GM23338 (cell line): Measurements from ENCODE around the gene AOC1. TPM values are rescaled to one million over a fixed set of nuclear protein-coding genes. Genes with fewer than 3 reads are reported as not detected.

Experiments
- ATAC-seq: fragments of 200-7000 bp; cut with Tn5 transposase; 3 replicates; pipeline ENCODE4 v1.9.1; 2020
- DNase-seq: peaks from one replicate; pipeline ENCODE4 v3.0.0-alpha.2; 2015; ENCODE audit warnings: low spot score
- H2AFZ ChIP-seq: fragments of 200-600 bp; sonication (generic); 2 replicates; pipeline ENCODE4 v1.8.0; 2016; ENCODE audit warnings: antibody characterized with exemption, mild to moderate bottlenecking, moderate library complexity
- H3F3A ChIP-seq: fragments of 200-600 bp; sonication (generic); replicated peaks from 2 replicates; pipeline ENCODE4 v1.8.0; 2017; ENCODE audit warnings: antibody characterized with exemption, mixed run types, low read depth
- H3K27ac ChIP-seq: fragments of 200-600 bp; sonication (generic); 2 replicates; pipeline ENCODE4 v1.6.1; 2016; ENCODE audit warnings: low read depth
- H3K27me3 ChIP-seq: fragments of 200-600 bp; sonication (generic); 2 replicates; pipeline ENCODE4 v1.8.0; 2016; ENCODE audit warnings: mild to moderate bottlenecking, mixed run types, moderate library complexity; ENCODE audit not compliant: insufficient read depth
- H3K36me3 ChIP-seq: fragments of 200-600 bp; sonication (generic); 2 replicates; pipeline ENCODE4 v1.8.0; 2016; ENCODE audit warnings: mild to moderate bottlenecking; ENCODE audit not compliant: insufficient read depth
- H3K4me1 ChIP-seq: fragments of 200-600 bp; sonication (generic); 2 replicates; pipeline ENCODE4 v1.8.0; 2016; ENCODE audit warnings: mild to moderate bottlenecking, moderate library complexity; ENCODE audit not compliant: insufficient read depth
- H3K4me2 ChIP-seq: fragments of 200-600 bp; sonication (generic); 2 replicates; pipeline ENCODE4 v1.7.1; 2017; ENCODE audit warnings: mixed run types
- H3K4me3 ChIP-seq: fragments of 200-600 bp; sonication (generic); 2 replicates; pipeline ENCODE4 v1.6.1; 2016; ENCODE audit warnings: mixed run types
- H3K79me2 ChIP-seq: fragments of 200-600 bp; sonication (generic); replicated peaks from 2 replicates; pipeline ENCODE4 v1.8.0; 2017; ENCODE audit warnings: mild to moderate bottlenecking; ENCODE audit not compliant: insufficient read depth
- H3K9me2 ChIP-seq: fragments of 200-600 bp; sonication (generic); 2 replicates; pipeline ENCODE4 v1.8.0; 2017; ENCODE audit not compliant: insufficient read depth
- H4K20me1 ChIP-seq: fragments of 200-600 bp; sonication (generic); replicated peaks from 2 replicates; pipeline ENCODE4 v1.8.0; 2017; ENCODE audit warnings: mild to moderate bottlenecking; ENCODE audit not compliant: insufficient read depth
- H3K27ac Mint-ChIP-seq: 2 replicates; pipeline ENCODE4 v1.8.0; 2020; ENCODE audit warnings: inconsistent platforms, mild to moderate bottlenecking, moderate library complexity, mixed read lengths
- H3K27me3 Mint-ChIP-seq: 3 replicates; pipeline ENCODE4 v1.8.0; 2022; ENCODE audit warnings: low read depth, mild to moderate bottlenecking, moderate library complexity, mixed read lengths, inconsistent platforms; ENCODE audit not compliant: insufficient read depth, poor library complexity
- H3K36me3 Mint-ChIP-seq: 3 replicates; pipeline ENCODE4 v1.8.0; 2021; ENCODE audit warnings: low read depth, mild to moderate bottlenecking, inconsistent platforms, moderate library complexity, mixed read lengths
- H3K4me1 Mint-ChIP-seq: 3 replicates; pipeline ENCODE4 v1.8.0; 2020; ENCODE audit warnings: mild to moderate bottlenecking, inconsistent platforms, mixed read lengths
- H3K4me3 Mint-ChIP-seq: 3 replicates; pipeline ENCODE4 v1.8.0; 2021; ENCODE audit warnings: moderate library complexity, mild to moderate bottlenecking, inconsistent platforms, mixed read lengths
- H3K9me3 Mint-ChIP-seq: 3 replicates; pipeline ENCODE4 v1.8.0; 2020; ENCODE audit warnings: moderate library complexity, mild to moderate bottlenecking, inconsistent platforms, mixed read lengths
- CREB1 ChIP-seq: fragments of 250-450 bp; sonication (Bioruptor Pico); IDR thresholded peaks from 2 replicates; pipeline ENCODE4 v1.5.0; 2020; ENCODE audit warnings: low read depth, mild to moderate bottlenecking, moderate library complexity
- JUNB ChIP-seq: IDR thresholded peaks from one replicate; pipeline ENCODE4 v1.6.1; 2016; ENCODE audit warnings: antibody characterized with exemption; ENCODE audit not compliant: unreplicated experiment
- REST ChIP-seq: IDR thresholded peaks from one replicate; pipeline ENCODE4 v1.6.1; 2018; ENCODE audit warnings: antibody characterized with exemption; ENCODE audit not compliant: unreplicated experiment
- ZNF462 ChIP-seq: fragments of 250-450 bp; sonication (Bioruptor Pico); IDR thresholded peaks from 2 replicates; pipeline ENCODE4 v1.5.0; 2020; ENCODE audit warnings: mild to moderate bottlenecking, moderate library complexity
- polyA plus RNA-seq: library from polyadenylated mRNA; unstranded; fragments of >200 nt; fragmentation: Nextera tagmentation; extraction: Ambion mirVana; gene quantifications from 2 replicates; pipeline ENCODE4 v1.2.1, GENCODE V29; 2016
- total RNA-seq: library from RNA; depleted of rRNA; stranded (reverse); fragments of >200 nt; shearing (Covaris generic); gene quantifications from 2 replicates; pipeline ENCODE4 v1.2.3, GENCODE V29; 2014

Gene AOC1
- total and polyA plus RNA-seq, 2 experiments from 2014 or later: not detected

GRCh38 chr7:150860291-150860977 is 8.1 kb downstream of the AOC1 start (continued):
- TF ChIP-seq REST: no peak
- TF ChIP-seq CREB1 (CRISPR knock-in tag): no peak

GRCh38 chr7:150860978-150861295 is 8.6 kb downstream of the AOC1 start:
- Histone ChIP-seq H3K36me3 (no peaks in the 10 kb centered on the region), H3K9me2 (no peaks in the 10 kb centered on the region), H3K79me2 (no peaks in the 10 kb centered on the region), H2AFZ (no peak overlapping the region), H3K27ac (no peak overlapping the region), H3K27me3 (no peaks in the 10 kb centered on the region), H3K4me1 (no peaks in the 10 kb centered on the region), H3K4me3 (no peak overlapping the region), H3F3A (no peaks in the 10 kb centered on the region), H4K20me1 (no peaks in the 10 kb centered on the region), H3K4me2 (no peak overlapping the region)
- no peaks in the 10 kb centered on the region for H3K36me3 Mint-ChIP-seq
- no peak for DNase-seq
- peaks cover 10% of the 10 kb centered on the region for H3K27me3 Mint-ChIP-seq
- TF ChIP-seq JUNB: no peak
- no peak for TF ChIP-seq ZNF462 (CRISPR knock-in tag)
- H3K9me3 Mint-ChIP-seq: no peaks in the 10 kb centered on the region; the same call in 2 of the 3 replicates
- H3K4me3 Mint-ChIP-seq: no peak overlapping the region
- H3K4me1 Mint-ChIP-seq: peaks cover 4% of the 10 kb centered on the region; the same call in 2 of the 3 replicates
- H3K27ac Mint-ChIP-seq: no peak overlapping the region
- no peak for ATAC-seq
